Measurements from ENCODE around the gene TOMM40.
"Not testable (repeated sequence)": the region's sequence is repeated elsewhere in the genome, so short reads cannot be mapped to it uniquely, and the experiment has no call there.

Gene TOMM40

GRCh38 chr19:44879309-44880065, 11.6 kb upstream of the TOMM40 start:
- no peak overlapping the region for H3K4me3 ChIP-seq (ENCODE audit: low read length)

DNA sequence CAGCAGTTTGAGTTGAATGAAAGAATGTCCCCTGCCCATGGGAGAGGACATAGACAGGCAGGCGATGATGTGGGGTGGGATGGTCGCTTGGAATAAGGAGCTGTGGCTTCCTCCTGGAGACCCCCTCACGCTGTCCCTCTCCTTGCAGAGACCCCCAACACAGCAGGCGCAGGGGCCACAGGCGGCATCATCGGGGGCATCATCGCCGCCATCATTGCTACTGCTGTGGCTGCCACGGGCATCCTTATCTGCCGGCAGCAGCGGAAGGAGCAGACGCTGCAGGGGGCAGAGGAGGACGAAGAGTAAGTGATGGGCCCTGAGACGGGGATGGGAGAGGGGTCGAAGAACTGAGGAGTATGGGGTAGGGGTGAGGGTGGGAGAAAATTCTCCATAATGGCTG, 9.0 kb upstream of the TOMM40 start:
- TF ChIP-seq ZNF274 (IDR thresholded peaks at IDR 0.05; ENCODE audit: low read depth, low read length): no peak

More at GRCh38 chr19:44879309-44880065, 11.6 kb upstream of the TOMM40 start:
- no peak for TF ChIP-seq ZNF274 (IDR thresholded peaks at IDR 0.05; ENCODE audit: low read depth, low read length)

GRCh38 chr19:44882619-44883397, 8.2 kb upstream of the TOMM40 start:
- H3K4me3 ChIP-seq (ENCODE audit: low read length): not testable (repeated sequence)

More for the DNA sequence above, 9.0 kb upstream of the TOMM40 start:
- H3K4me3 ChIP-seq (ENCODE audit: low read length): no peak overlapping the region

- no peak for TF ChIP-seq ZNF274 (IDR thresholded peaks at IDR 0.05; ENCODE audit: low read depth, low read length)
- no peak overlapping the region for H3K4me3 ChIP-seq (ENCODE audit: low read length)
Measured at GRCh38 chr19:44883922-44884321, 7.1 kb upstream of the TOMM40 start.

GRCh38 chr19:44884566-44884965, 6.5 kb upstream of the TOMM40 start:
- H3K4me3 ChIP-seq (ENCODE audit: low read length): no peak overlapping the region
- TF ChIP-seq ZNF274 (IDR thresholded peaks at IDR 0.05; ENCODE audit: low read depth, low read length): no peak

- TF ChIP-seq ZNF274 (IDR thresholded peaks at IDR 0.05; ENCODE audit: low read depth, low read length): no peak
- no peak overlapping the region for H3K4me3 ChIP-seq (ENCODE audit: low read length)
Measured at GRCh38 chr19:44886141-44886540, 4.9 kb upstream of the TOMM40 start.

GRCh38 chr19:44887648-44888047, 3.4 kb upstream of the TOMM40 start:
- H3K4me3 ChIP-seq (ENCODE audit: low read length): no peak overlapping the region
- TF ChIP-seq ZNF274 (IDR thresholded peaks at IDR 0.05; ENCODE audit: low read depth, low read length): no peak

DNA sequence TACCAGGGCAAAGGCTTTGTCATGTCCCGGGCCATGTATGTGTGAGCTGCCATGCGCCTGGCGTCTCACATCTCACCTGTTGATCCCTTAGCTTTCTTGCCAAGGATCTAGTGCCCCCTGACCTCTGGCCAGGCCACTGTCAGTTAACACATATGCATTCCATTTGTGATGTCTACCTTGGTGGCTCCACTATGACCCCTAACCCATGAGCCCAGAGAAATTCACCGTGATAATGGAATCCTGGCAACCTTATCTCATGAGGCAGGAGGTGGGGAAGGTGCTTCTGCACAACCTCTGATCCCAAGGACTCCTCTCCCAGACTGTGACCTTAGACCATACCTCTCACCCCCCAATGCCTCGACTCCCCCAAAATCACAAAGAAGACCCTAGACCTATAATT, 2.7 kb upstream of the TOMM40 start:
- H3K4me3 ChIP-seq (ENCODE audit: low read length): not testable (repeated sequence)

GRCh38 chr19:44889830-44890365, 1.2 kb upstream of the TOMM40 start:
- no peak for TF ChIP-seq ZNF274 (IDR thresholded peaks at IDR 0.05; ENCODE audit: low read depth, low read length)
- H3K4me3 ChIP-seq (ENCODE audit: low read length): peak overlapping the region; percentile 59; the same call in 1 of the 2 replicates

- peak overlapping the region; percentile 59; the same call in 1 of the 2 replicates for H3K4me3 ChIP-seq (ENCODE audit: low read length)
- TF ChIP-seq ZNF274 (IDR thresholded peaks at IDR 0.05; ENCODE audit: low read depth, low read length): no peak
Measured at GRCh38 chr19:44890366-44891015, 563 bp upstream of the TOMM40 start.

DNA sequence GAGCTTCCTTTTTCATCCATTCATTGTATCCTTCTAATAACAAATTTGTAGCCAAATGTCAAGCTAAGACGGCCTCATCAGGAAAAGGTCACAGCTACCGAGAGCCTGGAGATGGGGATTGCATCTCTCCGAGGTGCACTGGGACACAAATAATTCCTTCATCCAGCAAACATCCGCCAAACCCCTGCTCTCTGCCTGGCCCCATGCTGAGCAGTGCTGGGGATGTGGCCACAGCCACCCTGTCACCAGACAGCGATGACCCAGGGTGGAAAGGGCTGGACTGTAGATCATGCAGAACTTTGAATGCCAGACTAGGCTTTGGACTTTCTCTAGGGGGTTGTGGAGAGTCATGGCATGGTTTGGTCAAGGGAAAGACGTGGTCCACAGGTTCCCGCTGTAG, 1.9 kb downstream of the TOMM40 start:
- H3K4me3 ChIP-seq (ENCODE audit: low read length): no peak overlapping the region; the same call in 1 of the 2 replicates
- TF ChIP-seq ZNF274 (IDR thresholded peaks at IDR 0.05; ENCODE audit: low read depth, low read length): no peak

DNA sequence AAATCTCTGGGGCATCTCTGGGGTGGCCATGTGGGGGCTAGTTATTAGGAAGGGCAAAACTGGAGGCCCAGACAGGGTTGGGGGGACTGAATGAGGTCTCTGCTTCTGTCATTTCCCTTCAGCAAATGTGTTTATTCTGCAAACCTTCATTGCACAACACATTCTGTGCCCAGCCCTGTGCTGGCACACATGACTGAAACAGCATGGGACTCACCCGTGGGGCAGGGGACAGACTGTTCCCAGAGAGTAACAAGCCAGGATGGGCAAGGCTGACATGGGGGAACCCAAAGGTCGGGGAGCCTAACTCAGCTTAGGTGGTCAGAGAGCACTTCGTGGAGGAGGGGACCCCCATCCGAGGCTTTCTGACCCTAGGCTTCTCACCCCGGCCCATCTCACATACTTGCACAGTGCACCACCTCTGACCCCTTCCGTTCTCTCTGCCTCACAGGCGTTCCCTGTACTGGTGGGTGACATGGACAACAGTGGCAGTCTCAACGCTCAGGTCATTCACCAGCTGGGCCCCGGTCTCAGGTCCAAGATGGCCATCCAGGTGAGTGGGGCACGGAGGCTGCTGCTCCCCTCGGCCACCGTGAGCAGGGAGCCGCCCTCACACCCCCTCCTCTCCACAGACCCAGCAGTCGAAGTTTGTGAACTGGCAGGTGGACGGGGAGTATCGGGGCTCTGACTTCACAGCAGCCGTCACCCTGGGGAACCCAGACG, 2.4 kb downstream of the TOMM40 start:
- H3K4me3 ChIP-seq (ENCODE audit: low read length): no peak overlapping the region
- no peak for TF ChIP-seq ZNF274 (IDR thresholded peaks at IDR 0.05; ENCODE audit: low read depth, low read length)

DNA sequence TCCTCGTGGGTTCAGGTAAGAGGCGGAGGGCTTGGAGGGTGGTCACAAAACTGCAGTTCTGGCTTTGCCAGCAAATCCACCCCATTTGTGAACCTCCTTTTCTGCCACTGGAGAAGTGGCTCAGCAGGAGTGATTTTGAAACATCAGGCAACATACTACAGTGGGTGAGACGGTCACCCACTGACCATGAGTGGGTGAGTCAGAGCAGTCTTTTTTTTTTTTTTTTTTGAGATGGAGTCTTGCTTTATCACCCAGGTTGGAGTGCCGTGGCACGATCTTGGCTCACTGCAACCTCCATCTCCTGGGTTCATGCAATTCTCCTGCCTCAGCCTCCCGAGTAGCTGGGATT, 3.0 kb downstream of the TOMM40 start:
- no peak for TF ChIP-seq ZNF274 (IDR thresholded peaks at IDR 0.05; ENCODE audit: low read depth, low read length)
- H3K4me3 ChIP-seq (ENCODE audit: low read length): no peak overlapping the region

- H3K4me3 ChIP-seq (ENCODE audit: low read length): no peak overlapping the region
- TF ChIP-seq ZNF274 (IDR thresholded peaks at IDR 0.05; ENCODE audit: low read depth, low read length): no peak
Measured at GRCh38 chr19:44894946-44895345, 3.9 kb downstream of the TOMM40 start.
